ENCODE results near the gene PCDHGB5. TPM values are rescaled to one million over a fixed set of nuclear protein-coding genes. Genes with fewer than 3 reads are reported as not detected.
"Not testable (repeated sequence)": the region's sequence is repeated elsewhere in the genome, so short reads cannot be mapped to it uniquely, and the experiment has no call there.

The PCDHGB5 gene
- total RNA-seq, 1 donor from 2014 or later = 6.4 TPM

GRCh38 chr5:141427783-141428426 lies 30.2 kb downstream of the PCDHGB5 start:
- intact Hi-C loops (cut with micrococcal nuclease) = no loop called here
- ATAC-seq (no peak), DNase-seq (no peak)

- peak; percentile 65 for DNase-seq
- peak; percentile 93 for ATAC-seq
- intact Hi-C loops (cut with micrococcal nuclease) = no loop called here
These were observed 32.8 kb downstream of the PCDHGB5 start, which contains the start of gene PCDHGA12 for GRCh38 chr5:141430332-141431113. PCDHGA12 (plus strand) TSS chr5:141430507; CDS start chr5:141430760, 253 bp downstream.

GRCh38 chr5:141431286-141431685 lies 33.5 kb downstream of the PCDHGB5 start:
- intact Hi-C loops (cut with micrococcal nuclease) = no loop called here
- no peak for DNase-seq
- peak; percentile 40 for ATAC-seq

- ATAC-seq; DNase-seq; intact Hi-C loops (cut with micrococcal nuclease): not testable (repeated sequence)
These were observed 34.6 kb downstream of the PCDHGB5 start for GRCh38 chr5:141432308-141432707.

- intact Hi-C loops (cut with micrococcal nuclease); ATAC-seq: not testable (repeated sequence)
These were observed 35.0 kb downstream of the PCDHGB5 start for GRCh38 chr5:141432726-141433125.

GRCh38 chr5:141434006-141434405 lies 36.3 kb downstream of the PCDHGB5 start:
- ATAC-seq (no peak), DNase-seq (no peak)
- intact Hi-C loops (cut with micrococcal nuclease) = no loop called here

More at GRCh38 chr5:141432726-141433125, 35.0 kb downstream of the PCDHGB5 start:
- DNase-seq = not testable (repeated sequence)

GRCh38 chr5:141437221-141437620 lies 39.5 kb downstream of the PCDHGB5 start:
- intact Hi-C loops (cut with micrococcal nuclease) = no loop called here

GRCh38 chr5:141439411-141440141 lies 41.8 kb downstream of the PCDHGB5 start:
- ATAC-seq (peak; percentile 63), DNase-seq (no peak)
- intact Hi-C loops (cut with micrococcal nuclease) = no loop called here

More at GRCh38 chr5:141437221-141437620, 39.5 kb downstream of the PCDHGB5 start:
- no peak for DNase-seq
- ATAC-seq = no peak

- intact Hi-C loops (cut with micrococcal nuclease) = no loop called here
- DNase-seq = no peak
- ATAC-seq = no peak
These were observed 42.6 kb downstream of the PCDHGB5 start for GRCh38 chr5:141440341-141440740.

GRCh38 chr5:141441571-141442170 lies 43.9 kb downstream of the PCDHGB5 start:
- intact Hi-C loops (cut with micrococcal nuclease) = no loop called here
- DNase-seq (peak; percentile 80), ATAC-seq (peak; percentile 92)

Other genes starting within 250 kb of the PCDHGB5 start
- 0.32 TPM for gene PCDHB6, start 247.9 kb upstream of the PCDHGB5 start, total RNA-seq
- gene PCDHB7, start 225.3 kb upstream of the PCDHGB5 start, total RNA-seq = 0.77 TPM
- gene PCDHB8, start 220.2 kb upstream of the PCDHGB5 start, total RNA-seq = 1.8 TPM
- 2.7 TPM for gene PCDHB16, start 215.6 kb upstream of the PCDHGB5 start, total RNA-seq
- gene PCDHB9, start 210.8 kb upstream of the PCDHGB5 start, total RNA-seq = 0.59 TPM
- 0.64 TPM for gene PCDHB10, start 205.6 kb upstream of the PCDHGB5 start, total RNA-seq
- 0.74 TPM for gene PCDHB11, start 198.3 kb upstream of the PCDHGB5 start, total RNA-seq
- 1.3 TPM for gene PCDHB12, start 189.2 kb upstream of the PCDHGB5 start, total RNA-seq
- 1.7 TPM for gene PCDHB13, start 184.0 kb upstream of the PCDHGB5 start, total RNA-seq
- gene PCDHB14, start 174.6 kb upstream of the PCDHGB5 start, total RNA-seq = 2.5 TPM
- gene PCDHB15, start 152.6 kb upstream of the PCDHGB5 start, total RNA-seq = 2.6 TPM
- not detected for gene SLC25A2, start 93.9 kb upstream of the PCDHGB5 start, total RNA-seq
- 106 TPM for gene TAF7, start 77.2 kb upstream of the PCDHGB5 start, total RNA-seq
- gene PCDHGA1, start 67.4 kb upstream of the PCDHGB5 start, total RNA-seq = 3.0 TPM
- gene PCDHGA2, start 59.2 kb upstream of the PCDHGB5 start, total RNA-seq = 6.0 TPM
- 12.1 TPM for gene PCDHGA3, start 54.1 kb upstream of the PCDHGB5 start, total RNA-seq
- gene PCDHGB1, start 47.8 kb upstream of the PCDHGB5 start, total RNA-seq = 7.1 TPM
- 8.4 TPM for gene PCDHGA4, start 42.9 kb upstream of the PCDHGB5 start, total RNA-seq
- gene PCDHGB2, start 38.0 kb upstream of the PCDHGB5 start, total RNA-seq = 8.7 TPM
- 5.3 TPM for gene PCDHGA5, start 33.8 kb upstream of the PCDHGB5 start, total RNA-seq
- 7.2 TPM for gene PCDHGB3, start 27.7 kb upstream of the PCDHGB5 start, total RNA-seq
- 5.7 TPM for gene PCDHGA6, start 24.1 kb upstream of the PCDHGB5 start, total RNA-seq
- gene PCDHGA7, start 15.2 kb upstream of the PCDHGB5 start, total RNA-seq = 7.0 TPM
- gene PCDHGB4, start 10.2 kb upstream of the PCDHGB5 start, total RNA-seq = 5.4 TPM
- 9.1 TPM for gene PCDHGA8, start 5.3 kb upstream of the PCDHGB5 start, total RNA-seq
- 4.5 TPM for gene PCDHGA9, start 4.8 kb downstream of the PCDHGB5 start, total RNA-seq
- 4.7 TPM for gene PCDHGB6, start 10.1 kb downstream of the PCDHGB5 start, total RNA-seq
- gene PCDHGA10, start 15.0 kb downstream of the PCDHGB5 start, total RNA-seq = 5.3 TPM
- 8.8 TPM for gene PCDHGB7, start 19.7 kb downstream of the PCDHGB5 start, total RNA-seq
- gene PCDHGA11, start 23.1 kb downstream of the PCDHGB5 start, total RNA-seq = 5.0 TPM
- 5.1 TPM for gene PCDHGA12, start 32.6 kb downstream of the PCDHGB5 start, total RNA-seq
- gene PCDHGC3, start 78.0 kb downstream of the PCDHGB5 start, total RNA-seq = 13.4 TPM
- gene PCDHGC4, start 87.1 kb downstream of the PCDHGB5 start, total RNA-seq = 2.5 TPM
- gene PCDHGC5, start 91.1 kb downstream of the PCDHGB5 start, total RNA-seq = 3.2 TPM
- 36.6 TPM for gene DIAPH1, start 221.1 kb downstream of the PCDHGB5 start, total RNA-seq
- gene HDAC3, start 238.9 kb downstream of the PCDHGB5 start, total RNA-seq = 28.9 TPM
- gene RELL2, start 239.1 kb downstream of the PCDHGB5 start, total RNA-seq = 0.55 TPM

Measured in left ventricle myocardium superior (tissue), 1 donor.